SK-N-SH treated with all-trans-retinoic acid at 6 μM for 48 hours (cell line): ENCODE measurements around the gene MAMSTR.

Experiments
- ATAC-seq: fragments of 200-7000 bp; cut with Tn5 transposase; 3 replicates; pipeline ENCODE4 v1.9.1; 2020; ENCODE audit warnings: mild to moderate bottlenecking, moderate library complexity
- ARNTL ChIP-seq: fragments of 450-650 bp; formaldehyde crosslinking; IDR thresholded peaks from 2 replicates; pipeline ENCODE4 v1.5.0; 2020; ENCODE audit warnings: low read depth, mild to moderate bottlenecking, moderate library complexity, borderline replicate concordance
- BACH2 ChIP-seq: fragments of 250-450 bp; sonication (Bioruptor Pico); IDR thresholded peaks from 2 replicates; pipeline ENCODE4 v1.9.0; 2021; ENCODE audit warnings: mild to moderate bottlenecking, borderline replicate concordance
- CREB5 ChIP-seq: fragments of 250-450 bp; sonication (Bioruptor Pico); IDR thresholded peaks from 2 replicates; pipeline ENCODE4 v1.5.1; 2020; ENCODE audit warnings: low read depth, mild to moderate bottlenecking, moderate library complexity
- CSDC2 ChIP-seq: fragments of 250-450 bp; sonication (Bioruptor Pico); IDR thresholded peaks from 2 replicates; pipeline ENCODE4 v1.5.0; 2020; ENCODE audit warnings: mild to moderate bottlenecking, moderate library complexity
- CSRNP3 ChIP-seq: fragments of 250-450 bp; sonication (Bioruptor Pico); IDR thresholded peaks from 2 replicates; pipeline ENCODE4 v1.5.1; 2021; ENCODE audit warnings: mild to moderate bottlenecking, moderate library complexity
- GLIS3 ChIP-seq: fragments of 250-450 bp; sonication (Bioruptor Pico); IDR thresholded peaks from 2 replicates; pipeline ENCODE4 v1.5.0; 2020; ENCODE audit warnings: mild to moderate bottlenecking, moderate library complexity
- OSR1 ChIP-seq: fragments of 250-450 bp; sonication (Bioruptor Pico); IDR thresholded peaks from 2 replicates; pipeline ENCODE4 v1.8.0; 2022; ENCODE audit warnings: moderate library complexity, mild to moderate bottlenecking, inconsistent platforms
- PATZ1 ChIP-seq: fragments of 250-450 bp; sonication (Bioruptor Pico); IDR thresholded peaks from 2 replicates; pipeline ENCODE4 v1.8.0; 2020; ENCODE audit warnings: mild to moderate bottlenecking, moderate library complexity, borderline replicate concordance
- POU6F1 ChIP-seq: fragments of 250-450 bp; sonication (Bioruptor Pico); IDR thresholded peaks from 2 replicates; pipeline ENCODE4 v1.8.0; 2021; ENCODE audit warnings: low read depth, mild to moderate bottlenecking, moderate library complexity, borderline replicate concordance
- RARB ChIP-seq: fragments of 250-450 bp; sonication (Bioruptor Pico); IDR thresholded peaks from 2 replicates; pipeline ENCODE4 v1.8.0; 2021; ENCODE audit warnings: mild to moderate bottlenecking, moderate library complexity
- SNAI2 ChIP-seq: fragments of 250-450 bp; sonication (Bioruptor Pico); IDR thresholded peaks from 2 replicates; pipeline ENCODE4 v1.5.0; 2020; ENCODE audit warnings: mild to moderate bottlenecking, moderate library complexity
- TCF4 ChIP-seq: fragments of 250-450 bp; sonication (Bioruptor Pico); IDR thresholded peaks from 2 replicates; pipeline ENCODE4 v1.8.0; 2021; ENCODE audit warnings: mild to moderate bottlenecking, moderate library complexity, borderline replicate concordance
- TOX ChIP-seq: fragments of 250-450 bp; sonication (Bioruptor Pico); IDR thresholded peaks from 2 replicates; pipeline ENCODE4 v1.8.0; 2021; ENCODE audit warnings: mild to moderate bottlenecking, moderate library complexity, borderline replicate concordance
- TSHZ2 ChIP-seq: fragments of 250-450 bp; sonication (Bioruptor Pico); IDR thresholded peaks from 2 replicates; pipeline ENCODE4 v1.5.0; 2020; ENCODE audit warnings: mild to moderate bottlenecking, moderate library complexity
- ZC3H10 ChIP-seq: fragments of 250-450 bp; sonication (Bioruptor Pico); IDR thresholded peaks from 2 replicates; pipeline ENCODE4 v1.5.1; 2021; ENCODE audit warnings: mild to moderate bottlenecking, moderate library complexity
- ZFP3 ChIP-seq: fragments of 250-450 bp; sonication (Bioruptor Pico); IDR thresholded peaks from 2 replicates; pipeline ENCODE4 v1.5.0; 2020; ENCODE audit warnings: mild to moderate bottlenecking, moderate library complexity
- ZFP30 ChIP-seq: fragments of 450-650 bp; formaldehyde crosslinking; IDR thresholded peaks from 2 replicates; pipeline ENCODE4 v1.5.0; 2022; ENCODE audit warnings: mild to moderate bottlenecking, moderate library complexity
- ZNF565 ChIP-seq: fragments of 450-650 bp; formaldehyde crosslinking; conservative IDR thresholded peaks from 2 replicates; pipeline ENCODE4 v1.5.0; 2020; ENCODE audit warnings: low read depth, mild to moderate bottlenecking, moderate library complexity
- ZNF70 ChIP-seq: fragments of 450-650 bp; formaldehyde crosslinking; IDR thresholded peaks from 2 replicates; pipeline ENCODE4 v1.5.0; 2020; ENCODE audit warnings: mild to moderate bottlenecking, moderate library complexity
- ZNF8 ChIP-seq: fragments of 450-650 bp; formaldehyde crosslinking; IDR thresholded peaks from 2 replicates; pipeline ENCODE4 v1.5.0; 2020; ENCODE audit warnings: mild to moderate bottlenecking, moderate library complexity

The MAMSTR gene

GRCh38 chr19:48756212-48756611, 36.7 kb upstream of the MAMSTR start:
- no peak for TF ChIP-seq CREB5 (CRISPR knock-in tag)
- no peak for TF ChIP-seq ZNF70 (CRISPR knock-in tag)
- no peak for TF ChIP-seq RARB (CRISPR knock-in tag)
- no peak for TF ChIP-seq TOX
- TF ChIP-seq ZNF565 (CRISPR knock-in tag), result no peak
- TF ChIP-seq ZNF8 (CRISPR knock-in tag), result no peak
- TF ChIP-seq POU6F1, result no peak
- no peak for TF ChIP-seq ZC3H10 (CRISPR knock-in tag)
- no peak for TF ChIP-seq GLIS3 (CRISPR knock-in tag)
- no peak for TF ChIP-seq TSHZ2 (CRISPR knock-in tag)
- no peak for TF ChIP-seq CSDC2
- no peak for TF ChIP-seq ARNTL (CRISPR knock-in tag)
- TF ChIP-seq OSR1 (CRISPR knock-in tag), result no peak
- no peak for TF ChIP-seq SNAI2
- TF ChIP-seq CSRNP3 (CRISPR knock-in tag), result no peak
- no peak for TF ChIP-seq ZFP30
- TF ChIP-seq PATZ1 (CRISPR knock-in tag), result no peak
- ATAC-seq, result no peak

GRCh38 chr19:48755787-48756186, 36.3 kb upstream of the MAMSTR start:
- ATAC-seq, result no peak
- no peak for TF ChIP-seq SNAI2
- no peak for TF ChIP-seq ZNF565 (CRISPR knock-in tag)
- no peak for TF ChIP-seq TOX
- no peak for TF ChIP-seq CSRNP3 (CRISPR knock-in tag)
- no peak for TF ChIP-seq ZFP30
- TF ChIP-seq ZNF70 (CRISPR knock-in tag), result no peak
- TF ChIP-seq CREB5 (CRISPR knock-in tag), result no peak
- TF ChIP-seq BACH2 (CRISPR knock-in tag), result no peak
- no peak for TF ChIP-seq ZFP3 (CRISPR knock-in tag)
- no peak for TF ChIP-seq TCF4 (CRISPR knock-in tag)
- no peak for TF ChIP-seq OSR1 (CRISPR knock-in tag)
- TF ChIP-seq CSDC2, result no peak
- TF ChIP-seq ZC3H10 (CRISPR knock-in tag), result no peak
- TF ChIP-seq RARB (CRISPR knock-in tag), result no peak
- TF ChIP-seq, all 23 proteins: peak for 0
